Nephron (organoid): ENCODE results near the gene SNX30.
A peak's percentile ranks its signal among the peaks of the same experiment; 100 is the strongest.

Experiments
- H3K27ac Mint-ChIP-seq, 3 experiments: 2 replicates each; pipeline ENCODE4 v1.8.0; 2020; ENCODE audit warnings: mixed read lengths in 3 of 3, mild to moderate bottlenecking in 2 of 3, moderate library complexity in 1 of 3
- H3K27me3 Mint-ChIP-seq: 2 replicates; pipeline ENCODE4 v1.8.0; 2021; ENCODE audit warnings: low read depth, mild to moderate bottlenecking, moderate library complexity, mixed read lengths
- H3K36me3 Mint-ChIP-seq: 2 replicates; pipeline ENCODE4 v1.8.0; 2020; ENCODE audit warnings: low read depth, mixed read lengths
- H3K4me1 Mint-ChIP-seq: 2 replicates; pipeline ENCODE4 v1.8.0; 2020; ENCODE audit warnings: mixed read lengths
- H3K4me3 Mint-ChIP-seq, 3 experiments: 2 replicates each; pipeline ENCODE4 v1.8.0; 2020; ENCODE audit warnings: mild to moderate bottlenecking in 3 of 3, mixed read lengths in 3 of 3, moderate library complexity in 2 of 3
- H3K9me3 Mint-ChIP-seq: 2 replicates; pipeline ENCODE4 v1.8.0; 2020; ENCODE audit warnings: mixed read lengths
- TF ChIP-seq, protein P1 (sequence below), 3 experiments: fragments of 200-600 bp; sonication (generic); IDR thresholded peaks; one replicate each; pipeline ENCODE4 v1.5.0; 2021; ENCODE audit warnings: antibody characterized with exemption in 3 of 3; ENCODE audit not compliant: unreplicated experiment in 3 of 3

SNX30 gene

DNA sequence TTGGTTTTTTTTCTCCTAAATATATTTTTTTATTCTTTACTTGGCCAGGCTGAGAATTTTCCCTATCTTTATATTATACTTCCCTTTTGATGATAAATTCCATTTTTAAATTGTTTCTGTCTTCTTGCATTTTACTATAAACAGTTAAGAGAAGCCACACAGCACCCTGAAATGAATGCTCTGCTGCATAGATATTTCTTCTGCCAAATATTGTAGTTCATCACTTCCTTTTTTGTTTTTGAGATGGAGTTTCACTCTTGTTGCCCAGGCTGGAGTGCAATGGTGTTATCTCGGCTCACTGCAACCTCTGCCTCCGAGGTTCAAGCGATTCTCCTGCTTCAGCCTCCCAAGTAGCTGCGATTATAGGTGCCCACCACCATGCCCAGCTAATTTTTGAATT, 24.1 kb upstream of the SNX30 start:
- Mint-ChIP-seq H3K27me3 (no peaks in the 10 kb centered on the region), H3K9me3 (no peaks in the 10 kb centered on the region), H3K27ac (no peak overlapping the region), H3K4me3 (no peak overlapping the region), H3K36me3 (no peaks in the 10 kb centered on the region), H3K4me1 (no peaks in the 10 kb centered on the region)
- TF ChIP-seq, protein P1, sequence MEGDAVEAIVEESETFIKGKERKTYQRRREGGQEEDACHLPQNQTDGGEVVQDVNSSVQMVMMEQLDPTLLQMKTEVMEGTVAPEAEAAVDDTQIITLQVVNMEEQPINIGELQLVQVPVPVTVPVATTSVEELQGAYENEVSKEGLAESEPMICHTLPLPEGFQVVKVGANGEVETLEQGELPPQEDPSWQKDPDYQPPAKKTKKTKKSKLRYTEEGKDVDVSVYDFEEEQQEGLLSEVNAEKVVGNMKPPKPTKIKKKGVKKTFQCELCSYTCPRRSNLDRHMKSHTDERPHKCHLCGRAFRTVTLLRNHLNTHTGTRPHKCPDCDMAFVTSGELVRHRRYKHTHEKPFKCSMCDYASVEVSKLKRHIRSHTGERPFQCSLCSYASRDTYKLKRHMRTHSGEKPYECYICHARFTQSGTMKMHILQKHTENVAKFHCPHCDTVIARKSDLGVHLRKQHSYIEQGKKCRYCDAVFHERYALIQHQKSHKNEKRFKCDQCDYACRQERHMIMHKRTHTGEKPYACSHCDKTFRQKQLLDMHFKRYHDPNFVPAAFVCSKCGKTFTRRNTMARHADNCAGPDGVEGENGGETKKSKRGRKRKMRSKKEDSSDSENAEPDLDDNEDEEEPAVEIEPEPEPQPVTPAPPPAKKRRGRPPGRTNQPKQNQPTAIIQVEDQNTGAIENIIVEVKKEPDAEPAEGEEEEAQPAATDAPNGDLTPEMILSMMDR (IDR thresholded peaks at IDR 0.05; ENCODE audit: unreplicated experiment in 3 of 3) = no peak

DNA sequence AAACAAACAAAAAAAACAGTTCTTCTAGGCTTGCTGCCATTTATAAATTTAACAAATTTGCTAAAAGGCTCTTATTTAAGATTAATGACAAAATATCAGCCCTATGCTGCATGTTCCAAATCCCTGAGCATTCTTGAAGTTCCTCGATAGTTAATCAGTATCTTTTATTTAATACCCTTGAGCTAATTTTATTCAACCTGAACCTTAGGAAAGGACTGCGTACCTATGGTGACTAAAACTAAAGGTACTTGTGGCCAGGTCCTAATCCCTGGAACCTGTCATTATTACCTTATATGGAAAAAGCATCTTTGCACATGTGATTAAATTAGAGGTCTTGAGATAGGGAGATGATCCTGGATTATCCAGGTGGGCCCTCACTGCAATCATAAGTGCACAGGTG, 22.2 kb upstream of the SNX30 start:
- Mint-ChIP-seq H3K36me3 (no peaks in the 10 kb centered on the region), H3K4me3 (no peak overlapping the region), H3K4me1 (no peaks in the 10 kb centered on the region), H3K27ac (peak overlapping the region in 2 of 3 experiments; percentile 55 to 68), H3K9me3 (no peaks in the 10 kb centered on the region), H3K27me3 (no peaks in the 10 kb centered on the region)
- TF ChIP-seq, protein P1 (IDR thresholded peaks at IDR 0.05; ENCODE audit: unreplicated experiment in 3 of 3) = no peak

DNA sequence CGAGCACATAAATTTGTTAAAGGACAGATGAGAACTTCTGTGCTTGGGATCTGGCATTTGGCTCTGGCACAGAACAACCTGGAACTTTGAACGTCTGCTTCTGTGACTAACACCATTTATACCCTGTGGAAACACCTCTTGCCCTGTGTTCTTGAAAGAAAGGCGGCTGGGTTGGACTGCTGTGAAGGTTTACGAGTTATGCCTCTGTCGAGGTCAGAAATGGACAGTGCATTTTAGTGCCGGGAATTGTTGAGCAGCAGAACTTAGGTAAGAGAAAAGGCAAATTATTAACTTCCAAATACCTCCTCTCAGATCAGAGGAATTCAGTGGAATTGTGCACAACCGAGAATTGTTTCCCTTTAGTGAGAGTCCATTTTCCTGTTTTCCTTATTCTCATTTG, 18.6 kb upstream of the SNX30 start:
- Mint-ChIP-seq H3K9me3 (no peaks in the 10 kb centered on the region), H3K27me3 (no peaks in the 10 kb centered on the region), H3K4me1 (no peaks in the 10 kb centered on the region), H3K27ac (peak overlapping the region; percentile 90 to 97 (median 93)), H3K4me3 (no peak overlapping the region), H3K36me3 (no peaks in the 10 kb centered on the region)
- TF ChIP-seq, protein P1 (IDR thresholded peaks at IDR 0.05; ENCODE audit: unreplicated experiment in 3 of 3) = no peak

DNA sequence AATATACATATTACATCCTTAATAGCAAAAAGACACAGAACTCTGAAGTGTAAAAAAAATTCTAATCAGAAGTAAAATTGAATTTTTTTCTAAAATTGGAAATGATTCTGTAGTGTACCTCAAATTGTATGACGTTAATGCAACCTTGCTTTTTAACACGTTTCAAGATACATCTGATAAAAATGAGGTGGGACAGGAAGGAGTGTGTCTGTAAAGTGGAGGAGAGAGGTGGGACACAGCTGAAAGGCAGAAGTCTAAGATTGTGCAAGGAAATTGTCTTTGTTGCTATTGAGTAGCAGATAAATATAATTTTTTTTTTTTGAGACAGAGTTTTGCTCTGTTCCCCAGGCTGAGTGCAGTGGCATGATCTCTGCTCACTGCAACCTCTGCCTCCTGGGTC, 15.7 kb upstream of the SNX30 start:
- Mint-ChIP-seq H3K27me3 (no peaks in the 10 kb centered on the region), H3K4me1 (no peaks in the 10 kb centered on the region), H3K27ac (no peak overlapping the region)

DNA sequence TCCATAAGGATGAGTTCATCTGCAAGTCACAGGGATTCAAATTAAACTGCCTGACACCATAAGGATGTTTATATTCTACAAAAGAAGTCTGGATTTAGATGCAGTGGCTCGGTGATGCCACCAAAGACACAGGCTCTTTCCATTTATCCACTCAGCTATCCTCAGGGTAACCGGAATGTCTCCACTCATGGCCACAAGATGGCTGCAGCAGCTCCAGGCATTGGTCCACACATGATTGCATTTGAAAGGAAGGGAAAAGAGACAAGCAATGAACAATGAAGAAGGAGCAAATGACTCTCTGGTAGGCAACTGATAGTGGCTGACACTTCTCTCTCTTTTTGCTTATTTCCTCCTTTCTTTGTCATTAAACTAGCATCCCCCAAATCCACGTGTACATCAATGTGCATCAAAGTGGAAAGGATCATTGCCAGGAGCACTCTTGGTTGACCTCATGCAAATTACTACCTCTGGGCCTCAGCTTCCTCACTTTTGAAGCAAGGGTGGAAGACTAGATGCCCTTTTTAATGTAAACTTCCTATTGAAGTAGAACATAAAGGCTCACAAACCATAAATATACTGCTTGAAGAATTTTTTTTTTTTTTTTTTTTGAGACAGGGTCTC, 7.2 kb upstream of the SNX30 start:
- TF ChIP-seq, protein P1 (IDR thresholded peaks at IDR 0.05; ENCODE audit: unreplicated experiment in 3 of 3) = no peak
- no peaks in the 10 kb centered on the region for H3K36me3 Mint-ChIP-seq

More for the DNA sequence above, 15.7 kb upstream of the SNX30 start:
- no peaks in the 10 kb centered on the region for H3K36me3 Mint-ChIP-seq
- no peak overlapping the region for H3K4me3 Mint-ChIP-seq
- H3K9me3 Mint-ChIP-seq = no peaks in the 10 kb centered on the region
- TF ChIP-seq, protein P1 (IDR thresholded peaks at IDR 0.05; ENCODE audit: unreplicated experiment in 3 of 3) = no peak

DNA sequence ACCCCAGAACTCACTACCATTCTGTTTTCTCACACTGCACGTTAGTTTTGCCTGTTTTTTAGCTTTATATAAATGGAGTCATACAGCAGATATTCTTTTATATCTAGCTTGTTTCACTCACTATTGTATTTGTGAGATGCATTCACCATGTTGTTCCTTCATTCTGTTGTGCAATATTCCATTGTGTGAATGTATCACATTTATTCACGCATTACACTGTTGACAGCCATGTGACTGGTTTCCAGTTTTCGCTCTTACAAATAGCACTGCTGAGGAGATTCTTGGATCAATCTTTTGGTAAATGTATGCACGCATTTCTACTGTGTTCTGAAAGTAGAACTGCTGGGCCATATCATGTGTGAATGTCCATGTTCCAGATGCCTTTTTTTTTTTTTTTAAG, 6.4 kb upstream of the SNX30 start:
- Mint-ChIP-seq H3K9me3 (no peaks in the 10 kb centered on the region), H3K36me3 (no peaks in the 10 kb centered on the region), H3K27me3 (no peaks in the 10 kb centered on the region), H3K4me1 (peaks cover under 1% of the 10 kb centered on the region), H3K4me3 (no peak overlapping the region), H3K27ac (no peak overlapping the region)
- TF ChIP-seq, protein P1 (IDR thresholded peaks at IDR 0.05; ENCODE audit: unreplicated experiment in 3 of 3) = no peak

More for the DNA sequence above, 7.2 kb upstream of the SNX30 start:
- no peaks in the 10 kb centered on the region for H3K27me3 Mint-ChIP-seq
- no peaks in the 10 kb centered on the region for H3K4me1 Mint-ChIP-seq
- no peaks in the 10 kb centered on the region for H3K9me3 Mint-ChIP-seq
- no peak overlapping the region for H3K4me3 Mint-ChIP-seq
- H3K27ac Mint-ChIP-seq = no peak overlapping the region
